PC-9 (cell line): ENCODE data around the gene COL5A3. TPM values are rescaled to one million over a fixed set of nuclear protein-coding genes. Genes with fewer than 3 reads are reported as not detected.
A peak's percentile ranks its signal among the peaks of the same experiment; 100 is the strongest.
"Not testable (repeated sequence)": the region's sequence is repeated elsewhere in the genome, so short reads cannot be mapped to it uniquely, and the experiment has no call there.

ENCODE experiments used
- BruUV-seq: library from RNA; stranded (reverse); fragments of 400-500 nt; replicated peaks from 2 replicates; lab custom pipeline; 2021; lab: Mats Ljungman, UMichigan
- CTCF ChIA-PET: fragments of 300-600 bp; sonication (Branson Sonifier 250); formaldehyde crosslinking; loops from one replicate; lab custom pipeline; 2022; ENCODE audit warnings: antibody characterized with exemption; lab: Charles Lee
- POLR2A ChIA-PET: fragments of 300-600 bp; sonication (Branson Sonifier 250); formaldehyde crosslinking; loops from one replicate; lab custom pipeline; 2022; ENCODE audit warnings: antibody characterized with exemption; ENCODE audit not compliant: unreplicated experiment; lab: Charles Lee
- DNase-seq, 2 experiments: peaks; one replicate each; pipeline versions ENCODE4 v3.0.0 to v3.0.0-alpha.2; 2015 to 2022; ENCODE audit warnings: mixed read lengths in 1 of 2
- H2AFZ ChIP-seq: fragments of 200-600 bp; sonication (generic); 2 replicates; pipeline ENCODE4 v1.8.1; 2017; ENCODE audit warnings: antibody characterized with exemption
- H3F3A ChIP-seq: fragments of 200-600 bp; sonication (generic); 2 replicates; pipeline ENCODE4 v1.8.1; 2017; ENCODE audit warnings: antibody characterized with exemption, mild to moderate bottlenecking, low read depth; ENCODE audit not compliant: insufficient read depth
- H3K27ac ChIP-seq: fragments of 200-600 bp; sonication (generic); 2 replicates; pipeline ENCODE4 v1.6.1; 2016; ENCODE audit warnings: mixed run types
- H3K27me3 ChIP-seq: fragments of 200-600 bp; sonication (generic); 2 replicates; pipeline ENCODE4 v1.6.1; 2016; ENCODE audit warnings: low read depth, mixed run types; ENCODE audit not compliant: insufficient read depth
- H3K36me3 ChIP-seq: fragments of 200-600 bp; sonication (generic); 2 replicates; pipeline ENCODE4 v1.6.1; 2016; ENCODE audit warnings: low read depth, mixed run types
- H3K4me1 ChIP-seq: fragments of 200-600 bp; sonication (generic); replicated peaks from 2 replicates; pipeline ENCODE4 v1.6.1; 2016; ENCODE audit warnings: mixed run types; ENCODE audit not compliant: insufficient read depth
- H3K4me2 ChIP-seq: fragments of 200-600 bp; sonication (generic); 2 replicates; pipeline ENCODE4 v1.6.1; 2017; ENCODE audit warnings: mixed run types
- H3K4me3 ChIP-seq: fragments of 200-600 bp; sonication (generic); 2 replicates; pipeline ENCODE4 v1.6.1; 2016; ENCODE audit warnings: mixed run types
- H3K79me2 ChIP-seq: fragments of 200-600 bp; sonication (generic); 2 replicates; pipeline ENCODE4 v1.6.1; 2017; ENCODE audit warnings: low read depth, mixed run types
- H3K9me2 ChIP-seq: fragments of 200-600 bp; sonication (generic); 2 replicates; pipeline ENCODE4 v1.8.1; 2017; ENCODE audit warnings: mild to moderate bottlenecking; ENCODE audit not compliant: insufficient read depth
- H3K9me3 ChIP-seq: fragments of 200-600 bp; sonication (generic); 2 replicates; pipeline ENCODE4 v1.8.1; 2016; ENCODE audit warnings: low read depth; ENCODE audit not compliant: insufficient read depth
- H4K20me1 ChIP-seq: fragments of 200-600 bp; sonication (generic); 2 replicates; pipeline ENCODE4 v1.8.1; 2017; ENCODE audit not compliant: insufficient read depth
- EZH2 ChIP-seq: fragments of 200-600 bp; sonication (generic); IDR thresholded peaks from 2 replicates; pipeline ENCODE4 v1.8.0; 2017; ENCODE audit warnings: antibody characterized with exemption, low read depth
- intact Hi-C: fragments of 100-400 bp; cut with micrococcal nuclease; formaldehyde crosslinking; loops from one replicate; pipeline ENCODE4 v1.10.0; 2022; ENCODE audit not compliant: unreplicated experiment
- total RNA-seq: library from RNA; stranded (reverse); gene quantifications from 2 replicates; pipeline ENCODE4 v1.2.3, GENCODE V29; 2021
- TF ChIP-seq, protein P1 (sequence below): fragments of 200-600 bp; sonication (generic); conservative IDR thresholded peaks from 2 replicates; pipeline ENCODE4 v1.6.1; 2017; ENCODE audit warnings: mixed run types, antibody characterized with exemption, mild to moderate bottlenecking, moderate library complexity

The COL5A3 gene
- total RNA-seq, 1 experiment from 2014 or later = not detected

- Histone ChIP-seq H3K9me2 (no peaks in the 10 kb centered on the region), H3K27me3 (peaks cover 11% of the 10 kb centered on the region; the same call in 1 of the 2 replicates), H3F3A (no peaks in the 10 kb centered on the region), H3K4me2 (no peak overlapping the region), H2AFZ (no peak overlapping the region), H3K79me2 (no peaks in the 10 kb centered on the region), H3K4me3 (no peak overlapping the region), H3K9me3 (no peaks in the 10 kb centered on the region), H3K27ac (no peak overlapping the region), H3K36me3 (no peaks in the 10 kb centered on the region), H3K4me1 (no peaks in the 10 kb centered on the region), H4K20me1 (no peaks in the 10 kb centered on the region)
- no TSS peak for BruUV-seq
- no peak for DNase-seq
- TF ChIP-seq, protein P1, sequence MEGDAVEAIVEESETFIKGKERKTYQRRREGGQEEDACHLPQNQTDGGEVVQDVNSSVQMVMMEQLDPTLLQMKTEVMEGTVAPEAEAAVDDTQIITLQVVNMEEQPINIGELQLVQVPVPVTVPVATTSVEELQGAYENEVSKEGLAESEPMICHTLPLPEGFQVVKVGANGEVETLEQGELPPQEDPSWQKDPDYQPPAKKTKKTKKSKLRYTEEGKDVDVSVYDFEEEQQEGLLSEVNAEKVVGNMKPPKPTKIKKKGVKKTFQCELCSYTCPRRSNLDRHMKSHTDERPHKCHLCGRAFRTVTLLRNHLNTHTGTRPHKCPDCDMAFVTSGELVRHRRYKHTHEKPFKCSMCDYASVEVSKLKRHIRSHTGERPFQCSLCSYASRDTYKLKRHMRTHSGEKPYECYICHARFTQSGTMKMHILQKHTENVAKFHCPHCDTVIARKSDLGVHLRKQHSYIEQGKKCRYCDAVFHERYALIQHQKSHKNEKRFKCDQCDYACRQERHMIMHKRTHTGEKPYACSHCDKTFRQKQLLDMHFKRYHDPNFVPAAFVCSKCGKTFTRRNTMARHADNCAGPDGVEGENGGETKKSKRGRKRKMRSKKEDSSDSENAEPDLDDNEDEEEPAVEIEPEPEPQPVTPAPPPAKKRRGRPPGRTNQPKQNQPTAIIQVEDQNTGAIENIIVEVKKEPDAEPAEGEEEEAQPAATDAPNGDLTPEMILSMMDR = no peak
- TF ChIP-seq EZH2 = no peak
- intact Hi-C loops = no loop called here
- ChIA-PET CTCF (interaction anchor here (0.6 kb wide), 1 partner anchor 294 kb away, joined by 3 read pairs; no protein-coding TSS in a partner anchor), POLR2A (no interaction called here)
Observed at GRCh38 chr19:9923440-9923839, 86.9 kb downstream of the COL5A3 start.

DNA sequence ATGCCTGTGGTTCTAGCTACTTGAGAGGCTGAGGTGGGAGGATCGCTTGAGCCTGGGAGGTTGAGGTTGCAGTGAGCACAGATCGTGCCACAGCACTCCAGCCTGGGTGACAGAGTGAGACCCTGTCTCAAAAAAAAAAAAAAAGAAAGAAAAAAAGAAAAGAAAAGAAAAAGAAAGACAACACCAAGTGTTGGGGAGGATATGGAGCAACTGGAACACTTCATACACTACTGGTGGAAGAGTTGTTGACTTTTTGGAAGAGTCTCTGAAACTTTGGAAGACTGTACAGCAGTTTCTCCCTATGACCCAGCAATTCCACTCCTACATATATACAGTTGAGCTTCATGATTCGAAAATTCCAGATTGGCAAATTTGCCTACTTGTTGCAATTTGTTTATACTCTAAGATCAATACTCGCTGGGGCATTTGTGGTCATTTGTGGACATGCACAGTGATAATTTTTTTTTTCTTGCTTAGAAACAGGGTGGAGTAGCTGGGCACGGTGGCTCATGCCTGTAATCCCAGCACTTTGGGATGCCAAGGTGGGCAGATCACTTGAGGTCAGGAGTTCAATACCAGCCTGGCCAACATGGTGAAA lies 87.4 kb downstream of the COL5A3 start:
- CTCF ChIA-PET, intact Hi-C loops: not testable (repeated sequence)

GRCh38 chr19:9917321-9917720 lies 93.0 kb downstream of the COL5A3 start:
- TF ChIP-seq, protein P1 = no peak
- no peak for TF ChIP-seq EZH2
- Histone ChIP-seq H2AFZ (no peak overlapping the region), H3K9me3 (no peaks in the 10 kb centered on the region), H4K20me1 (no peaks in the 10 kb centered on the region), H3K27me3 (peaks cover 3% of the 10 kb centered on the region; the same call in 1 of the 2 replicates), H3K9me2 (no peaks in the 10 kb centered on the region), H3K4me2 (peak overlapping the region; percentile 35), H3K27ac (no peak overlapping the region), H3F3A (peaks cover 11% of the 10 kb centered on the region; the same call in 1 of the 2 replicates), H3K4me1 (no peaks in the 10 kb centered on the region), H3K79me2 (no peaks in the 10 kb centered on the region), H3K36me3 (no peaks in the 10 kb centered on the region), H3K4me3 (no peak overlapping the region)
- POLR2A ChIA-PET = interaction anchor here (0.7 kb wide), 1 partner anchor 83 kb away, joined by 4 read pairs; no protein-coding TSS in a partner anchor
- no TSS peak for BruUV-seq
- peak in 1 of 2 experiments; percentile 32 for DNase-seq
- CTCF ChIA-PET = no interaction called here
- intact Hi-C loops = loop anchor here (10.0 kb wide), 1 partner anchor 293 kb away; the partner anchor contains the start of gene ZNF561

More for the DNA sequence above, 87.4 kb downstream of the COL5A3 start:
- not testable (repeated sequence) for H3K36me3 ChIP-seq, H3K9me2 ChIP-seq, H3K4me1 ChIP-seq, H3K27ac ChIP-seq, BruUV-seq, DNase-seq, H4K20me1 ChIP-seq, H3K4me2 ChIP-seq, H3K79me2 ChIP-seq, H3F3A ChIP-seq, H3K9me3 ChIP-seq, H2AFZ ChIP-seq, H3K4me3 ChIP-seq
- H3K27me3 ChIP-seq = peaks cover 11% of the 10 kb centered on the region; the same call in 1 of the 2 replicates
- POLR2A ChIA-PET = interaction anchor here (0.6 kb wide), 1 partner anchor 33 kb away, joined by 6 read pairs; no protein-coding TSS in a partner anchor
